ENCODE results near the gene POLR3C.

- no peak for TF ChIP-seq CTCF (IDR thresholded peaks at IDR 0.05)
- peak; percentile 55 to 77 for TF ChIP-seq POLR2A (IDR thresholded peaks at IDR 0.05)
Measured at GRCh38 chr1:145858901-145859490, 35.0 kb downstream of the POLR3C start, which contains the start of gene PIAS3.

Measured in Peyer's patch (tissue), 4 donors.